Measurements from ENCODE around the gene WIPF2.

Gene WIPF2, protein sequence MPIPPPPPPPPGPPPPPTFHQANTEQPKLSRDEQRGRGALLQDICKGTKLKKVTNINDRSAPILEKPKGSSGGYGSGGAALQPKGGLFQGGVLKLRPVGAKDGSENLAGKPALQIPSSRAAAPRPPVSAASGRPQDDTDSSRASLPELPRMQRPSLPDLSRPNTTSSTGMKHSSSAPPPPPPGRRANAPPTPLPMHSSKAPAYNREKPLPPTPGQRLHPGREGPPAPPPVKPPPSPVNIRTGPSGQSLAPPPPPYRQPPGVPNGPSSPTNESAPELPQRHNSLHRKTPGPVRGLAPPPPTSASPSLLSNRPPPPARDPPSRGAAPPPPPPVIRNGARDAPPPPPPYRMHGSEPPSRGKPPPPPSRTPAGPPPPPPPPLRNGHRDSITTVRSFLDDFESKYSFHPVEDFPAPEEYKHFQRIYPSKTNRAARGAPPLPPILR

DNA sequence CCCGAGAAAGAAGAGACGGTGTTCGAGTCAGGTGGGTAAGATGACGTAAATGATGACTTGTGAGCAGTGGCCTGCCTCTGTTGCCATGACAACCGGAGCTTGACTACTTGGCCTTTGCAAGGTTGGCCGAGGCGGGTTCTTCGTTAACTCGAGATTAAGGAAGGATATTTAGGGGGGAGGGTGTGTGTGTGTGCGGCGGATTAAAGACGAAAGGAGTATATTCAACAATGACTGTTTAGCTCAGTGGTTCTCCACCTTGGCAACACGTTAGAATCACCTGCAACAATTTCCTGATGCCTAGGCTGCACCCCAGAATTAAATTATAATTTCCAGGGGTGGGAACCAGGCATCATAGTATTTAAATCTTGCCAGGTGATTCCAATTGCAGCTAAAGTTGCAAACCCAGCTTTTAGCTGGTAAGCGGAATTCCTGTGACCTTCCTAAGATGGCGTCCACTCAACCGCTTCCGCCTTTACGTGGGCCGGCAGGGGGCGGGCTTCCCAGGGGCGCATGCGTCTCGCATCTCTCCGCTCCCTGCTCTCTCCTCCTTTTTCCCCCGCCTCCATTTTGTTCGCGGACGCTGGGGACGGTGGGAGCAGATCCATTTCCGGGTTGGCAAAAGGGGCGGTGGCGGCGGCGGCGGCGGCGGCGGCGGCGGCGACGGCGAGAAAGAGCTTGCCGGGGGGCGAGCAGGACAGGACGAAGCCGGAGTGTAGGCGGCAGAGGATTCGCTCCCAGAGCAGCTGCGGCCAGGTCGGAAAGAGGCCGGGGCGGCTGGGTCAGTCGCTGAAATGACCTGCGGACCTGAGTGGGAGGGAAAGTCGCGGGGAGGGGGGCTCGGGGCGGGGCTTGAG lies at the start of gene WIPF2:
WIPF2 (plus strand) TSS at position 565 of the 854 bp plus-strand sequence. CDS start 37,156 bp downstream, outside the sequence.
- peak; percentile 95 for DNase-seq (ENCODE audit: low read depth)

DNA sequence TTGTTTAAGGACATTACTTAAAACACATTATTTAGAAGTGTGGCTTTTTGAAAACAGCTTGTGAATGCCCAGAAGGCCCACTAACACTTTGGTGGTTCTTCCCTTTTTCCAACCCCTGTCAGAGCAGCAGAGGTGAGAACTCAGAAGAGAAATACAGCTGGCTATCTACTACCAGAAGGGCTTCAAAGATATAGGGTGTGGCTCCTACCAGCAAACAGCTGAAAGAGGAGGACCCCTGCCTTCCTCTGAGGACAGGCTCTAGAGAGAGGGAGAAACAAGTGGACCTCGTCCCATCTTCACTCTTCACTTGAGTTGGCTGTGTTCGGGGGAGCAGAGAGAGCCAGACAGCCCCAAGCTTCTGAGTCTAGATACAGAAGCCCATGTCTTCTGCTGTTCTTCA lies 48.8 kb upstream of the WIPF2 start:
- no peak for DNase-seq (ENCODE audit: low read depth)

DNA sequence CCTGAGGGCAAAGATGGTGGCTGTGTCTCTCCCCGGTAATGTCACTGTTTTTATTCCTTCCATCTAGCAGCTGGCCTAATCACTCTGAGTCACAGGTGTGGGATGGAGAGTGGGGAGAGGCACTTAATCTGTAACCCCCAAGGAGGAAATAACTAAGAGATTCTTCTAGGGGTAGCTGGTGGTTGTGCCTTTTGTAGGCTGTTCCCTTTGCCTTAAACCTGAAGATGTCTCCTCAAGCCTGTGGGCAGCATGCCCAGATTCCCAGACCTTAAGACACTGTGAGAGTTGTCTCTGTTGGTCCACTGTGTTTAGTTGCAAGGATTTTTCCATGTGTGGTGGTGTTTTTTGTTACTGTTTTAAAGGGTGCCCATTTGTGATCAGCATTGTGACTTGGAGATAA lies 47.4 kb upstream of the WIPF2 start:
- DNase-seq (ENCODE audit: low read depth): no peak

DNA sequence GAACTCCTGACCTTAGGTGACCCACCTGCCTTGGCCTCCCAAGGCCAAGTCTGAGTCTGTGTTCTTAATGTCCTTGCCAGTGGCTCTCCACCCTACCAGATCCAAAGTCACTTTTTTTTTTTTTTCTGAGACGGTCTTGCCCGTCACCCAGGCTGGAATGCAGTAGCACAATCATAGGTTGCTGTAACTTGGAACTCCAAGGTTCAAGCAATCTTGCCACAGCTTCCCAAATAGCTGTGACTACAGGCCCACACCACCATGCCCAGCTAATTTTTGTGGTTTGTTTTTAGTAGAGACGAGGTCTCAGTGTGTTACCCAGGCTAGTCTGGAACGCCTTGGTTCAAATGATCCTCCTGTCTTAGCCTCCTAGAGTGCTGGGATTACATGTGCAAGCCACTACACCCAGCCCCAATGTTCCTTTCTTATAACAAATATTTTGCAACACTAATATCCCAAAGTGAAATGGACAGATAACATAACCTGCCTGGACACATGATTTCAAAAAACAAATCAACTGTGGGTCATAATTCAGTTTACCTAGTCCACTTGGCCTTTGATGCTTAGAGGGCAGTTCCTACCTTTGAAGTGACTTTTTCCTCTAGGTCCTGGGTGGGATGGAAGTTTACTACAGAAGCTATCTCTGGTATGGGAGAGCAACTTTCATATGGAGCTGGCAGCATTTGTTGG lies 45.9 kb upstream of the WIPF2 start:
- DNase-seq (ENCODE audit: low read depth): no peak

DNA sequence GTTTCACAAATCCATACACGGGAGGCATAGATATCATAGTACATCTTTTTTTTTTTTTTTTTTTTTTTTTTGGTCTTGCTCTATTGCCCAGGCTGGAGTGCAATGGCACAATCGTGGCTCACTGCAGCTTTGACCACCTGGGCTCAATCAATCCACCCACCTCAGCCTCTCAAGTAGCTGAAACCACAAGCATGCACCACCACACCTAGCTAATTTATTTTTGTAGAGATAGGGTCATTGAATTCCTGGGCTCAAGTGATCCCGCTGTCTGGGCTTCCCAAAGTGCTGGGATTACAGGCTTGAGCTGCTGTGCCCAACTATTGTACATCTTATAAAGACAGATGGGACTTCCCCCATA lies 45.3 kb upstream of the WIPF2 start:
- no peak for DNase-seq (ENCODE audit: low read depth)

DNA sequence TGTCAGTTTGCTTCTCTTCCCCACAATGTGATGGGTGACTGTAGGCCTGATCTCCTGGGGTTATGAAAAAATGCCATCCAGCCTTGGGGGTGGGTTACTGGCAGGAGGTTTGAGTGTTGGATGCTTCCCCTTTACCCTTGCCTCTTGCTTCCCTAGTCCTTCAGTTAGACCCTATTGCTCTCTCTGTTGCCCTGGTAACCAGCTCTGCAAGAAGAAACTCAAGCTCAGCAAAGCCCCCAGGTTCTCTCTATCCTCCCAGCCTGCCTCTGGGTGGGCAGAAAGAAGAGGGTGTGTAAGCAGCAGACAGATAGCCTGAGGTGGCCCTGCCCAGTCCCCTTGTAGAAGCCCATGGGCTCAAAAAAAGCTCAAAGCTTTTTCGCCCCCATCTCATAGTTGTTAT lies 44.6 kb upstream of the WIPF2 start:
- DNase-seq (ENCODE audit: low read depth): no peak

DNA sequence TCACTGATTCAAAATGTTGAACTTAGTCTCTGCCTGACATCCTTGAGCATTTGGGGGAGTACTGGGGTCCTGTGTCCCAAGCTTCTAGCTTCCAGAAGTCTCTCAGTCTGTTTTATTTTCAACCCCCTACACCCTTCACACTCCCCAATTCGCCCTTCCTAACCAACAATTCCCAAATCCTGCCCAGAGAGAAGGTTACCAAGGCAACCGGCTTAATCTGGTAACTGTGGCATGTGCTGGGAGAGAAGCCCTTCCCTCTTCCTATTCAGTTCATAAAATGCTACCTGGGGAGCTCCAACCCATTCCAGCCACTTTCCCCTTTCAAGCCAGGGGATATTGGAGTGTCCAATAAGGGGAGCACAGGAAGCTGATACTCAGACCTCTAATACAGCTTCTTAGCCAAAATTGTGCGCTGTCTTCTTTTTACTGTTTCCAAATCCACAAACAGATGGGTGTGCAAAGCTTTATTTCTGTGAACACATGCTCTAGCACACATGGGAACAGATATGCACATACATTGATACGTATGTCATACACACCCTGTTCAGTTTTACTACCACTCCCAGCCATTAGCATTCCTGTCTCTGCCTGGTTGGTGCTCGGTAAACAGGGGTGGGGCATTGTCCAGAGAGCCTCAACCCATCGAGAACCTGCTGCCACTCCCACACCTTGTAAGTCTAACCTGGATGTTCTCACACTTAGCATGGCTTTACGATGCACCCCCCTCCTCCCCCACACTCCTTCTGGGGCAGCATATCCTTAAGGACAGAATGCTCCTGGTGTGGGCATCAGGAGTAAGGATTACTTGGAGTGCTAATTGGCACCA lies 43.0 kb upstream of the WIPF2 start:
- DNase-seq (ENCODE audit: low read depth): no peak

DNA sequence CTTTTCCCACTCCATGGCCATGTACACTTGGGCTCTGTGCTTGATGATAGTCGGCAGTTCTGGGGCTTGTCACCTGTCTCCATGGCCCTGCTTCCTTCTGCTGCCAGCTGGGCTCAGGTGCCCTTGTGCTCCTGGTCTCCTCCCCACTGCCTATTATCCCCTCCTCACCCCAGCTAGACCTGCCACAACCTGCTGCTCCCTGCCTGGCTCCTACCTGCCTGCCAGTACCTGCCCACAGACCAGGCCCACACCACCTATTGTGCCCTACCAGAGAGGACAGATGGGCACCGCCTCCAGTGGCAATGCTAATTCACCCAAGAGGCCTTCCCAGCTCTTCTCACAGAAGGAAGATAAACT lies 42.4 kb upstream of the WIPF2 start:
- DNase-seq (ENCODE audit: low read depth): no peak

DNA sequence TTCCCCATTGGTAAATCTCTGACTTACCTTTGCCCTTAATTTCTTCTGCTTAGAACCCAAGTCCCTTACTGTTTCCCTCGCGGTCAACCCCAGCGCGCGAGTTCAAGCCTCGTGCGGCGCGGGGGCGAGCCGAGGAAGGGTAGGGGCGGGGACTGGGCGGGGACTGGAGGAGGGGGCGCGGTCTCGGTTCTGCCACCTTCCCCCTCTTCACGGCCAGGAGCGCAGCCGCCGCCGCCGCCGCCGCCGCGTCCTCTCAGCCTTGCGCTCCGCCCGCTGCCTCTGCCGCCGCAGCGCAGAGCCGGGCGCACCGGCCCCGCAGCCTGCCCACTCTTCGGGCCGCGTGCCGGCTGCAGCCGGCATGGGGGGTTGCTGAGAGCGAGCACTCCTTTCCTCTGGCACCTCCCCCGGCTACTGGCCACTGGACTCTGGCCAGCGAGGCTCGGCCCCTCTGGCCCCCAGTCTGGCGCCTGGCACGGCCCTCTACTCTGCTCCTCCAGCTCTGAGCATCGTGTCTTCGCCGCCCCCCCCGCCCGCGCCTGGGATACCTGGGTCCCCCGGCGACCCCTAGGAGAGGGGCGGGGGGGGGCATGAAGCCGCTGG lies 41.7 kb upstream of the WIPF2 start, which contains the start of gene RAPGEFL1:
RAPGEFL1 (plus strand) TSS at position 196 of the 600 bp plus-strand sequence; CDS start at position 588, 392 bp downstream.
- peak; percentile 72 for DNase-seq (ENCODE audit: low read depth)

DNA sequence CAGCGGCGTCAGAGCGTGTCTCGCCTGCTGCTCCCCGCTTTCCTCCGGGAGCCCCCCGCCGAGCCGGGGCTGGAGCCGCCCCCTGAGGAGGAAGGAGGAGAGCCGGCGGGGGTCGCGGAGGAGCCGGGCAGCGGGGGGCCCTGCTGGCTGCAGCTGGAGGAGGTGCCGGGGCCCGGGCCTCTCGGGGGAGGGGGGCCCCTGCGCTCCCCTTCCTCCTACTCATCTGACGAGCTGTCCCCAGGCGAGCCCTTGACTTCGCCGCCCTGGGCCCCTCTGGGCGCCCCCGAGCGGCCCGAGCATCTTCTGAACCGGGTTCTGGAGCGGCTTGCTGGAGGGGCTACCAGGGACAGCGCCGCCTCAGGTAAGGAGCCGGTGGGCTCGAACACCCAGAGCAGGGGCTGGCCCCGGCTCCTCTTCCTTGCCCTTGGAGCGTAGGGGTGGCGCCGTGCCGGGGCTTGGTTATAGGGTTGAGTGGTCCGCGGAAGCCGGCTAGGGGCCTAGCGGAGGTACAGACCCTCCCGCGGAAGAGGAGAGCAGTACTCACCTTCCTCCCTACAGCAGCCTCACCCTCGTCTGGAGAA lies 41.0 kb upstream of the WIPF2 start:
- DNase-seq (ENCODE audit: low read depth): no peak

DNA sequence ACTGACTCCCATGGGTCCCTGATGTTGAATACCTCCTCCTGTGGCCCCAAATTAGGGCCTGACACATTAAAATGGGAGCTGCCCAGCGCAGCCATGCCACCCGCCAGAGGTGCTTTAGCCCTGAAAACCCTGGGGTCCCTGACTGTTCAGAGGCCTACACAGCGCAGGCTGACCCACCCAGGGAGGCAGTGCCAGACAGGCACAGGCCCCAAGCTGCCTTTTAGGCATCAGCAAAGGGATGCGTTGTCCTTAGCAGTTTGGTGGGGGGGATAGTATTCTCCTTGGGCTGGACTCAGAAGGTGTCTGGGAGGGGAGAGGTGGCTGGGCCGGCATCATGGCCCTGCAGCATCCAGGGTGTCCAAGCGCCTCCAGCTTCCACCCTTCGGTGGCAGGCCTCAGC lies 40.4 kb upstream of the WIPF2 start:
- DNase-seq (ENCODE audit: low read depth): no peak

DNA sequence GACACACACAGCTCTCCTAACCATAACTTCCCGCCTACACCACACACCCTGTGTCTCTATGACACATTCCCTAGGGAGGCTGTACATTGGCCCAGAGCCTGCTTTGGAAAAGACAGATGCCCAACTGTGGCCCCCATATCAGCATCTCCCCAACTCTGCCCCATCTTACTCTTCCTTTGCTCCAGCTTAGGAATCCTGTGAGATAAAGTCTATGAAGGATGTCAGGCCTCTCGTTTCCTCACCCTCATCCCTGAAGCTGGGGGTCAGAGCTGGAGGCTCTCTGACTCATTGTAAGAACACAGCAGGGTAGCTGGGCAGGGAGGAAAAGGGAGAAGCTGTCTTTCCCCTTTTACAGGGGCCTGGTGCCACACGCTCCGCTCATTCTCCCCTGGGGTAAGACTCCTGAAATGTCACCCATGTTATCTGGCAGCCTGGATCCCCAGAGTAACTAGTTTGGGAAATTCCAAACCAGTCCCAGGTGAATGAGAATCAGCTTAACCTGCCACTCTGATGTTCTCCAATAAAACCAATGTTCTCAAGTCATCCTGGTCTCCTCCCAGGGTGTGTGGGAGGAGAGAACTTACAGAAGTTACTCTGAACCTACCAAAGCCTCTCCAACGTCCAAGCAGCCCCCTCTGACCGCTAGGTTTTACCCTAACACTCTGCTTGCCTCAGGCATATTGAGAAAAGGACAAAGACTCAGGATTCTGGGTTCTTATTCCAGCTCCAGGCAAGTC lies 39.0 kb upstream of the WIPF2 start:
- DNase-seq (ENCODE audit: low read depth): no peak

DNA sequence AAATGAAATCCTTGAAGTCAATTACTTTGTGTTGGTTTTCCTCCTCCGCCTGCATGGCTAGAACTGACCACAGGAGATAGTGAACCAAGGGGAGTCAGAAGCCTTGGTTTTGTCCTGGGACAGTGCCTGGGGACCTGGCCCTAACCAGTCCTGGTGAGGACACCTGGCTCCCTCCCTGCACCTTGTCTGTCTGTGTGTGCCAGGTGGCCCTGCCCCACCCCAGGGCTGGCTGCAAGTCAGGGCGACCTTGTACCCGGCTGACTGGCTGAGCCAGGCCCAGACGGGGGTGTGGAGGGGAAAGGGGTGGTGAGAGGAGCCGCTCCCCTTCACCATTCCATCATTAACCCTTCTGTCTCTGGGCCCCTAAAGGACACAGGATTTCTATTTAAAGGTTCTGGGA lies 38.4 kb upstream of the WIPF2 start:
- no peak for DNase-seq (ENCODE audit: low read depth)

DNA sequence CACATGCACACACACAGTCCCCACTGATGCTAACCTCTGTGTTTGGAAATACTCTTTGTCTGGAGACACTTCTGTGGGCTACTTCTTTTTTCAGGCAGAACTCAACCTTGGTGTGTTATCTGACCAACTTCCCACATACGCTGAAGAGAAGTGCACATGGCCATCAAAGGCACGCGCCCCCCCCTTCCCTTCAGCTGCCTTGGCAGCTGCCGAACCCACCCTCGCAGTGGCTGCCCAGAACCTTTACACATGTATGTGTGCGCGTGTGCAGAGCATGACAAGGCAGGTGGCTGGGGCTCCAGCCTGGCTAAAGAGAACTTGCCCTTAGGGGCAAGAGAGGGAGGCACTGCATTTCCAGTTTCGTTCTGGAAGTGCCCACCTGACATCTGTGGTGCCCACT lies 37.9 kb upstream of the WIPF2 start:
- DNase-seq (ENCODE audit: low read depth): no peak

DNA sequence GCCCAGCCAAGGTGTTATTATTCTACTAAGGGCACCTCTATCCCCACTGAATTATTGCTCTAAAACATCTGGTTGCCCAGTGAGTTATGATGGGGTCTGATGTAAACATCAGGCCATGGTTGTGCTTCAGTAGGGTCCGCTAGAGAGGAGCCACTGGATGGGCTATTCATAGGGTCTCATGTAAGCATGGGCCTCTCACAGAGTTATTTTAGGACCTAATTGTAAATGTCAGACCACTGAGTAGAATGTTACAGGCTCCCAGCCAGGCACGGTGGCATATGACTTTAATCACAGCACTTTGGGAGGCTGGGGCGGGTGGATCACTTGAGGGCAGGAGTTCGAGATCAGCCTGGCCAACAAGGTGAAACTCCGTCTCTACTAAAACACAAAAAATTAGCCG lies 36.5 kb upstream of the WIPF2 start:
- no peak for DNase-seq (ENCODE audit: low read depth)

DNA sequence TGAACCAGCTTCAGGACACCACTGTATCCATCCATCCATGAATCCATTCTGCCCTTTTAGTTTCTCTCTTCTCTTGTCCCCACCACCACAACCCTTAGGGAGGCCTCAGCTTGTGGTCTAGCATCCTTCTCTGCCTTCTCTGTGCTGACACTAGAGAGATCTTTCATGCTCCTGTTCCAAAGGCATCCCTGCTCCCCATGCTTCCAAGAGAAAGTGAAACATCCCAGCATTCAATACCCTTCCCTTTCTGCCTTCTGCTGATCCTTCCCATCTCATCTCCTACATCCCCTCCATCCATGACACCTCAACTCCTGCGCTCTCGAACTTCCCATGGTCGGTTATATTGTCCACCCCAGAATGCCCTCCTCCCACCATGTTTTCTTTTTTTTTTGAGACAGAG lies 31.9 kb upstream of the WIPF2 start:
- DNase-seq (ENCODE audit: low read depth): no peak

DNA sequence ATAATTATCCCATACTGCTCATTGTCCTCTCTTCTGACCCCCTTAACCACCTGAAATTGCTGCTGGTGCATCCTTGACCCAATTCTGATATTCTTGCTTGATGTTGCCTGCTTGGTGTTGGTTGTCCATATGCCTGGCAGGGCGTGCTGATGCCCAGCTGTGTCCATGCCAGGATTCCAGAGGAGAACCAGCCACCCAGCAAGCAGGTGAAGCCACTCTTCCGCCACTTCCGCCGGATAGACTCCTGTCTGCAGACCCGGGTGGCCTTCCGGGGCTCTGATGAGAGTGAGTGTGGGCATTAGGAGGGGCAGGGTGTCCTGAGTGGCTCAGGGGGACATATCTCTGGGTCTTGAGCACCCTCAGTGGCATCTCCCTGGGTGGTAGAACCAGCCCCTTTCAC lies 30.4 kb upstream of the WIPF2 start:
- DNase-seq (ENCODE audit: low read depth): no peak

DNA sequence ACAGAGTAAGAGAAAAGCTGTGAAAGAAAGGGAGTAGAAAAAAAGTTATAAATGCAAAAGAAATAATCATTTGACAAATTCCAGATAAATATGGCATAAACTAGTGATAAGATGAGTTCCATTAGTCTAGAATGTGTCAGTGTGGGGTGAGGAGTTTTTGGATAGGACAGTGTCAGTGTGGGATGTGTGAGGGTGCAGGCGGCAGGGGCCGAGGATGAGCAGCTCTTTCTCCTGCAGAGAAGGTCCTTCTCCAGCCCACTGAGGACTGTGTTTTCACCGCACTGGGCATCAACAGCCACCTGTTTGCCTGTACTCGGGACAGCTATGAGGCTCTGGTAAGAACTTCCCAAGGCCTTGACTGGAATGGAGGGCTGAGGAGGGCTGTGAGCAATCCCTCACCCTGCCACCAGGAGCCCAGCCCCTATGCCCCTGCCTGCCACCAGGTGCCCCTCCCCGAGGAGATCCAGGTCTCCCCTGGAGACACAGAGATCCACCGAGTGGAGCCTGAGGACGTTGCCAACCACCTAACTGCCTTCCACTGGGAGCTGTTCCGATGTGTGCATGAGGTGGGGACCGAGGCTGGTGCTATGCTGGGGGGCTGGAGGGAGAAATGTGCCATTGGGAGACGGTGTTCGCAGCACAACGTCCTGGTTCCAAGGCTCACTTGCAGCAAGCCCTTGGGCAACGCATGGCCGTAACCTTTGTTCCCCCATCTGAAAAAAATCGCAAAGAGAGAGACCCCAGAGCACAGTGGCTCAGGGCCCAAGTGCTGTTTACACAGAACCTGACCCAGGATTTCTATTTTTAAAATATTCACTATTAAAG lies 28.7 kb upstream of the WIPF2 start:
- no peak for DNase-seq (ENCODE audit: low read depth)

All from activated gamma-delta T cell treated with anti-CD3 and anti-CD28 coated beads, Interleukin-2, amount 50 U/mL, for 16 hours (primary cell).